HAP-1 (cell line): Measurements from ENCODE around the gene CERS2.

Experiments
- DNase-seq, 2 experiments: peaks; one replicate each; pipeline ENCODE4 v3.0.0-alpha.2; 2016 to 2020; ENCODE audit warnings: low spot score in 2 of 2
- H3K27me3 ChIP-seq: fragments of 250-450 bp; sonication (Bioruptor Pico); 2 replicates; pipeline ENCODE4 v1.5.1; 2020; ENCODE audit warnings: low read depth, mild to moderate bottlenecking, moderate library complexity
- H3K36me3 ChIP-seq: fragments of 250-450 bp; sonication (Bioruptor Pico); replicated peaks from 2 replicates; pipeline ENCODE4 v1.5.1; 2020; ENCODE audit warnings: mild to moderate bottlenecking
- H3K4me1 ChIP-seq: fragments of 250-450 bp; sonication (Bioruptor Pico); 2 replicates; pipeline ENCODE4 v1.5.1; 2020; ENCODE audit warnings: mild to moderate bottlenecking
- H3K4me3 ChIP-seq: fragments of 250-450 bp; sonication (Bioruptor Pico); 2 replicates; pipeline ENCODE4 v1.5.1; 2020; ENCODE audit warnings: mild to moderate bottlenecking, moderate library complexity
- H3K9me3 ChIP-seq: fragments of 250-450 bp; sonication (Bioruptor Pico); 2 replicates; pipeline ENCODE4 v1.5.1; 2020; ENCODE audit warnings: mild to moderate bottlenecking, moderate library complexity
- in situ Hi-C: fragments of 300-500 bp; cut with MboI; formaldehyde crosslinking; loops from 3 replicates; pipeline ENCODE4 v1.14.3; 2020; ENCODE audit warnings: low sequenced_read_pairs, inconsistent platforms, mixed read lengths

The CERS2 gene

DNA sequence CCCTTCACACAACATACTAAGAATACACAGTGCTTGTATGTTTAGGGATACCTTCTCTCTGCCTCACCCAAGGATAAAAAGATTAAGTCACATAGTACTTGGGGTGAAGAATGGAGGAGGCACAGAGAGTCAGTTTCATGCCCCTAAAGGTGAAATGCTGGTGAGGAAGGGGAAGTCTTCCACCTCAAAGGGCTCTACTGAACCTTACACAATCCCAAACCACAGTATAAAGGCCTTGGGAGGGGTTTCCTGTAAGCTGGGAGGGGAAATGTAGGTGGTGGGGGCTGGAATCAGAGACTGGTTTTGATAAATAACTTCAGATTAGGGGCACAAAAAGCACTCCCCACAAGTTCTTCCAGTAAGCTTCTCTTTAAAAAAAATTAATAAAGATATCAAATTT, 28.5 kb upstream of the CERS2 start:
- in situ Hi-C loops, result no loop called here
- DNase-seq, result no peak
- H3K9me3 ChIP-seq, result no peaks in the 10 kb centered on the region

DNA sequence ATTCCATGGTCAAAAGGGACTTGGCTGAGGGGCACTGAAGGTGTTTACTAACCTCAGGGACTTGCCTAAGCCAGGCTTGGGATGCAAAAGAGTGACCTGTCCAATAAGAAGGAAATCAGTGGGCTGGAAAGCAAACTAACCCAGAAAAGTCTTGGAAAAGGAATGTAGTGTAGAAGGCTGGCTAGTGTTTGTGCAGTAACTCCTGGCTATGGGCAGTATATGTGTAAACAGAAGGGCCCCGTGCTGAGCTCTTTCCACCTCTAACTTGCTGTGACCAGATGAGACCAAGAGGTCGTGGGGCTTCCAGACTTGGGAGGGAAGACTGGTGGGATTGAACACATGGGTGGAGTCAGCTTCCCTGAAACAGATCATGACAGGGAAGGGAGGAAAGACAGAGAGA, 28.0 kb upstream of the CERS2 start:
- no peak overlapping the region for H3K4me3 ChIP-seq
- DNase-seq, result no peak
- H3K27me3 ChIP-seq, result no peaks in the 10 kb centered on the region
- H3K36me3 ChIP-seq, result peaks cover 3% of the 10 kb centered on the region
- H3K9me3 ChIP-seq, result no peaks in the 10 kb centered on the region
- in situ Hi-C loops, result no loop called here
- peaks cover 12% of the 10 kb centered on the region for H3K4me1 ChIP-seq

More for the DNA sequence above, 28.5 kb upstream of the CERS2 start:
- Histone ChIP-seq H3K4me1 (peaks cover 16% of the 10 kb centered on the region), H3K4me3 (no peak overlapping the region), H3K36me3 (no peaks in the 10 kb centered on the region; the same call in 1 of the 2 replicates), H3K27me3 (no peaks in the 10 kb centered on the region)

DNA sequence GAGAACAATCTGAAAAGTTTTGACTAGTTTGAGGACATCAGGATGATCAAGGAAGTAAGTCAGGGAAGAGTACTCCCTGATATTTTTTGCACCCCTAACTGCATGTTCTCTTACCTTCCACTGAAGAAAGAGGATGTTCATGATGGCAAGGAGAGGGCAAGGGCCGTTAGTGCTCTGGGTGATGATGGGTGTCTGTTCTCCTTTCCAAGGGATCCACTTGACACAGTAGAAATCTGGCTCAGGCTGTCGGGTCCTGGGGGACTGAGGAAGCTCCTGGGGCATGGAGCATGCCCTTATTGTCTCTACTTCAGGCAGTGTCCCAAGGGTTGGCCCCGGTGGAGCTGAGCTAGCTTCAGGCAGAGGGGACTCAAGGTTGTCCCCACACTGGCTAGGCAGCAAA, 27.4 kb upstream of the CERS2 start:
- Histone ChIP-seq H3K27me3 (no peaks in the 10 kb centered on the region), H3K4me3 (no peak overlapping the region), H3K9me3 (no peaks in the 10 kb centered on the region), H3K36me3 (peaks cover 7% of the 10 kb centered on the region), H3K4me1 (peaks cover 7% of the 10 kb centered on the region)
- no peak for DNase-seq
- in situ Hi-C loops, result no loop called here

DNA sequence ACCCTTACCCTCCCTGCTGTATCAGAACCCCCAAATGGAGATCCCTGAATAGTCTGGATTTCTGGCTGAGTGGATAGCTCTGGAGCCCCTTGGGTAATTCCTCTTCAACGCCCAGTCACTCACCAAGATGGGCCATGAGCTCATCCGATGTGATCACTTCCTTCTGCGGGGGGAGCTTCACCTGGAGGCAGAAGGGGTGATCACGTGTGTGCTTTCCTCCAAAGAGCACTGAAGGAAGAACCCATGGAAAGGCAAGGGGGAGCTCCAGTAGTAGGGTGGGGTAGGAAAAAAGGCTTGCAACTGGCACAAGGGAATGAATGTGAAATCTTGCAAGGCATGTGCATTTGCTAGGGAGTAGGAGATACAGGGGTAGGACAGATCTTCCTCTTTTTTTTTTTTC, 27.0 kb upstream of the CERS2 start:
- Histone ChIP-seq H3K9me3 (no peaks in the 10 kb centered on the region), H3K4me1 (peaks cover 4% of the 10 kb centered on the region), H3K4me3 (no peak overlapping the region), H3K36me3 (peaks cover 7% of the 10 kb centered on the region), H3K27me3 (no peaks in the 10 kb centered on the region)
- no peak for DNase-seq
- in situ Hi-C loops, result no loop called here

DNA sequence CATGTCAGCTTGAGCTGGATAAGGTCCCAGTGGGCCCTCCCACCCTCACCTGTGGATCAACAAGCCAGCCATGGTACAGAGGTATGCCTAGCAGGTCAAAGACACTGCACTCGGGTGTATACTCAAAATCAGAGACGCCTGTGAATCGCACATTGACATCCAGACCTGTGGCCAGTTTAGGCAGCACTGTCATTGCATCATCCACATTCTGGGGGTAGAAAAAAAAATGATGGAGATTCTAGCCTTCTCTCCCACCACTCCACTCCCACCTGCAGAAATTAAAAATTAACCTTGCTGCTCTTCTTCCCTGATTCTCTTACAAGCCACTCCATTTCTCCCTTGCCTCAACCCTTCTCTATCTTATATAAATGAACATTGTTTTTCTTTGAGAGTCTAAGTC, 25.8 kb upstream of the CERS2 start:
- Histone ChIP-seq H3K27me3 (no peaks in the 10 kb centered on the region), H3K9me3 (no peaks in the 10 kb centered on the region), H3K4me3 (no peak overlapping the region), H3K36me3 (peaks cover 7% of the 10 kb centered on the region), H3K4me1 (peaks cover 2% of the 10 kb centered on the region; the same call in 1 of the 2 replicates)
- in situ Hi-C loops, result no loop called here
- DNase-seq, result no peak

DNA sequence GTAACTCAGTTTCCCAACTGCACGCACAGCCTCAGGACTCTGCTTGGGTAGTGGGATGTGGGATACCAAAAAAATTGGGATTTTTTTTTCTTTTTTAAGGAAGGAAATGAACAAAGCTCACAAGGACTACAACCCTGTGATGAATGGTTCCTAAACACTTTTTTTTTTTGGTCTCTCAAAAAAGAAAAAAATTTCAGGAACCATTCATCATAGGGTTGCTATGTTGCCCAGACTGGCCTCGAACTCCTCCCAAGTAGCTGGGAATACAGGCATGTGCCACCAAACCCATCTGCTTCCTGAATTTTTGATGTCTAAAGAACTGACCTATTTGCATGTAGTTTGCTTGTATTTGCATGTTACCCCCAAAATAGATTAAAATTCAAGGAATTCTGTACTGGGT, 25.3 kb upstream of the CERS2 start:
- Histone ChIP-seq H3K4me3 (no peak overlapping the region), H3K9me3 (no peaks in the 10 kb centered on the region), H3K36me3 (peaks cover 7% of the 10 kb centered on the region), H3K27me3 (no peaks in the 10 kb centered on the region), H3K4me1 (peaks cover 2% of the 10 kb centered on the region; the same call in 1 of the 2 replicates)
- in situ Hi-C loops, result no loop called here
- no peak for DNase-seq

DNA sequence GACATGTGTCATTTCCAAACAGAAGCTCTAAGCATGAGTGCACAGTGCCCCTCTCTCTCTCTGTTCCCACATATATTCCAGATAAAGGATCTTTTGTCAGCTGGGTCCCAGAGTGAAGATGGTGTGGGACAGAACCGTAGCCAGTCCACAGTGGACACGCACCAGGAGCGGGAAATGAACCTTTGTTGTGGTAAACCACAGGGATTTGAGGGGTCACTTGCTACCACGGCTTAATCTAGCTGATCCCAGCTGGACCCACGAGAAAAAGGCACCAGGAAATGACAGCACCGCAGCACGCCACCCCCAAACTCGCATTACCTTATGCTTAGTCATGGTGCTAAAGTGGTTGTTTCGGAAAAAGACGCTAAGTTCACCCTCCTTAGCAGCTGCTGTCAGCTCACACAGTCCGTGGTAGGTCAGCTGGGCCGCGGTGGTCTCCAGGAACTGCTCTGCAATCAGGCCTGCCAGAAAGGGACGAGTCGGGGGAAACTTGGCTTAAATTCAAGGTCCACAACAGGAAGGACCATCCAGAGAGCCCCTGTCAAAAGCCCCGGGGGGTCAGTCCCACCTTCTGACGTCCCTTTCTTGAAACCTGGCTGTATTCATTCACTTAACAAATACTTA, 24.5 kb upstream of the CERS2 start:
- no peak for DNase-seq
- Histone ChIP-seq H3K27me3 (no peaks in the 10 kb centered on the region), H3K36me3 (peaks cover 7% of the 10 kb centered on the region), H3K4me1 (peaks cover 2% of the 10 kb centered on the region; the same call in 1 of the 2 replicates), H3K9me3 (no peaks in the 10 kb centered on the region), H3K4me3 (no peak overlapping the region)
- in situ Hi-C loops, result no loop called here

DNA sequence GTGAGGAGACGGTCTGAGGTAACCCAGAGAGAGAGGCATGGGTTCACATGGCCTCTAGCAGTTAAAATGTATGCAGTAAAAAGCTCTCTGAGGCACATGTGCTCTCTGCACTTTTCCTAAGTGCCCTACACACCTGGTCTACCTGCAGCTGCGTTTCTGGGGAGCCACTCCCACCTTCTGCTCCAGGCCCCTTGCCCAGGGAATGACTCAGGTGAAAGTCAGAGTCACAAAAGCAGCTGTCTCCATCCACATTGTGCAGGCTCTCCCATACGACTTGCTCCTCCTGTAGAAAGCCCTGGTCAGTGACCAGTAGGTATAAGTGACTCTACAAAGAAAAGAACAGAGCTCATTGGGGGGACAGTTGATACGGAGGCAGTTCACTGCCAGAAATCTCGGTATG, 23.3 kb upstream of the CERS2 start:
- H3K27me3 ChIP-seq, result no peaks in the 10 kb centered on the region
- in situ Hi-C loops, result no loop called here
- no peaks in the 10 kb centered on the region for H3K4me1 ChIP-seq

DNA sequence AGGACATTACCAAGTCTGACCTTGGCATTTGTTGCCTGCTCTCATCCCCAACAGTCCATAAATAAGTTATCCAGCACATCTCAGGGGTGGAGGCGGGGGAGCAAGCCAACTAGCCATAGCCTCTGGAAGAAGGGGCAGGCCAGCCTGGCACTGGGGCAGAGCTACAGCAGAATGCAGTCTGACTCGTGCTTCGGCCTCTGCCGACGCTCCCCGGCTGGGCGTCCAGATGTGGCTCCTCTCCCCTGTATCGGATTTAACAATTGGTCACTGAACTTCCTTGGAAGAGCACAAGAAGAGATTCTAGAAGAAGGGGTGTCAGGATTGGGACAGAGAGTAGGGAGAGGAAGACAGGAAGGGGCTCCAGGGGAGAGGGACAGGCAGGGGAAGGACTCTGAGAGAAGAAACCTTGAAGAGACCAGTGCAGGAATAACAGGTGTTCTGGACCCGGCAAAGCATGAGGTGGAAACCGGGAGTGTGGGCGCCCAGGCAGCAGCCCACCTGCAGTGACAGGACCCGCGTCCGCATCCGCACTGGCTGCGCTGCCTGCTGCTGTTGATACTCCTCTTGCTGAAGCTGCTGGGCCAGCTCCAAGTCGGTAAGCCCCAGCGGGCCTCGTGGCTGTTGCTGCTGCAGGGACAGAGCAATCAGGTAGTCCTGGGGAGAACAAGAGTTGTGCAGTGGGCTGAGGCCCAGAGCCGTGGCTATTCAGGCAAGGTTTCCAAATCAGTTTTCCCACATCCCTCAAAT, 22.7 kb upstream of the CERS2 start:
- Histone ChIP-seq H3K4me3 (no peak overlapping the region), H3K9me3 (no peaks in the 10 kb centered on the region)

More for the DNA sequence above, 23.3 kb upstream of the CERS2 start:
- DNase-seq, result no peak
- Histone ChIP-seq H3K4me3 (no peak overlapping the region), H3K36me3 (peaks cover 7% of the 10 kb centered on the region), H3K9me3 (no peaks in the 10 kb centered on the region)

DNA sequence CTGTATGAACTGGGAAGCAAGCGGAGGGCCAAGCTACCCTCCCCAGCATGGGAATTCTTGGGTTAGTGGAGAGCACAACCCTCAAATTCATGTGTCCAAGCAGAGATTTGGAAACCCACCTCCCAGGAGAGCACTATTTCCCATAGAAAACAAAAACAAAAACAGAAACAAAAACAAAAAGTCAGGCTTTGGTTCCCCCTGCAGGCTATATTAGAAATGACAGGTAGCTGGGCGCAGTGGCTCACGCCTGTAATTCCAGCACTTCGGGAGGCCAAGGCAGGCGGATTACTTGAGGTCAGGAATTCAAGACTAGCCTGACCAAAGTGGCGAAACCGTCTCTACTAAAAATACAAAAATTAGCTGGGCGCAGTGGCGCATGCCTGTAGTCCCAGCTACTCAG, 21.3 kb upstream of the CERS2 start:
- no peak overlapping the region for H3K4me3 ChIP-seq
- H3K36me3 ChIP-seq, result peaks cover 7% of the 10 kb centered on the region; the same call in 1 of the 2 replicates
- DNase-seq, result peak in 1 of 2 experiments; percentile 55
- no peaks in the 10 kb centered on the region for H3K4me1 ChIP-seq
- H3K9me3 ChIP-seq, result no peaks in the 10 kb centered on the region
- in situ Hi-C loops, result no loop called here
- no peaks in the 10 kb centered on the region for H3K27me3 ChIP-seq

More for the DNA sequence above, 22.7 kb upstream of the CERS2 start:
- Histone ChIP-seq H3K36me3 (peaks cover 7% of the 10 kb centered on the region), H3K27me3 (no peaks in the 10 kb centered on the region), H3K4me1 (no peaks in the 10 kb centered on the region)
- no peak for DNase-seq
- in situ Hi-C loops, result no loop called here

DNA sequence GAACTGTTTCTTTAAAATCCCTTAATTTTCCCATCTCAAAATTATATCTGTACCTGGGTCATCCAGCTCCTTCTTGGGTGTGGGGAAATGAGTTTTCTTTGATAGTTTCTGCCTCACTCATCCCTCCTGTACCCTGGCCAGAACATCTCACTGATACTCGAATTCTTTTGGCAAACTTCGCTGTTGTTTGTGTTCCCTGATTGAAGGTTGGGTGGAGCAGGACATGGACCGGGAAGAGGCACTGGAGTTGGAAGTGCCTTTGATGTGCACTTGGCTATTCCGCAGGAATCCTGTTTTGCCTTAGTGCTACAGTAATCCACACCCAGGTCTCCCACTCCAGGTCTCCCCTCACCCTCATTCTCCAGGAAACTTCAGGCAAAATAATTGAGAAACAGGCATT, 20.8 kb upstream of the CERS2 start:
- Histone ChIP-seq H3K9me3 (no peaks in the 10 kb centered on the region), H3K4me3 (no peak overlapping the region), H3K4me1 (no peaks in the 10 kb centered on the region), H3K27me3 (no peaks in the 10 kb centered on the region), H3K36me3 (peaks cover 7% of the 10 kb centered on the region; the same call in 1 of the 2 replicates)
- no peak for DNase-seq
- in situ Hi-C loops, result no loop called here

DNA sequence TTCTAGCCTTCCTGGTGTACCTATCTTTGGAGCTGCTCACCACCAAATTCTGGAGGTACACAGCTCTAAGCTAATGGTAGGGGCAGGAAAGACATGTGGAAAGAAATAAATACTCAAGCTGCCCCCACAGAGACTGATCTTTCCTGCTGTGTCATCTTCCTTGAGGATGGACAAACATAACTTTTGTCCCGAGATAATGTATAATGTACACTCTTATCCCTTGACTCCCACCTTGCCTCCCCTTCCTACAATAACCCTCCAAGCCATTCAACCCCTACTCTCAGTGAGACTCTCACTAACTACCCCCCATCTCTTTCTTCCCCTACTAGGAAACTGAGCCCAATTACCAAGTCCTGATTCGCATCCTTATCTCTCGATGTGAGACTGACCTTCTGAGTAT, 19.6 kb upstream of the CERS2 start:
- in situ Hi-C loops, result no loop called here
- Histone ChIP-seq H3K27me3 (no peaks in the 10 kb centered on the region), H3K4me3 (no peak overlapping the region), H3K4me1 (no peaks in the 10 kb centered on the region), H3K36me3 (peaks cover 7% of the 10 kb centered on the region; the same call in 1 of the 2 replicates), H3K9me3 (no peaks in the 10 kb centered on the region)
- no peak for DNase-seq

DNA sequence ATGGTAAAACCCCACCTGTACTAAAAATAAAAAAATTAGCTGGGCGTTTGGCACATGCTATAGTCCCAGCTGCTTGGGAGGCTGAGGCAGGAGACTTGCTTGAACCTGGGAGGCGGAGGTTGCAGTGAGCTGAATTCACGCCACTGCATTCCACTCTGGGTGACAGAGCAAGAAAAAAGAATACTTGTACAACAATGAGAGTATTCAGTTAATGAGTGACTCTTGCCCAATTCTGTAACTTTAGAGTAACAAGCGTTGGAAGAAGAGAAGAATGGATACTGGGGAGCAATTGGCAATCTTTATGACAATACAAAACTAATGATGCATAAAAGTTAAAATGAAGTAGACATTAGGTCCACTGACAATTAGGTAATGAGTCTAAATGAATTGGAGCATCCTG, 18.0 kb upstream of the CERS2 start:
- Histone ChIP-seq H3K9me3 (no peaks in the 10 kb centered on the region), H3K36me3 (peaks cover 4% of the 10 kb centered on the region; the same call in 1 of the 2 replicates), H3K27me3 (no peaks in the 10 kb centered on the region), H3K4me1 (no peaks in the 10 kb centered on the region), H3K4me3 (no peak overlapping the region)
- no peak for DNase-seq
- in situ Hi-C loops, result no loop called here

DNA sequence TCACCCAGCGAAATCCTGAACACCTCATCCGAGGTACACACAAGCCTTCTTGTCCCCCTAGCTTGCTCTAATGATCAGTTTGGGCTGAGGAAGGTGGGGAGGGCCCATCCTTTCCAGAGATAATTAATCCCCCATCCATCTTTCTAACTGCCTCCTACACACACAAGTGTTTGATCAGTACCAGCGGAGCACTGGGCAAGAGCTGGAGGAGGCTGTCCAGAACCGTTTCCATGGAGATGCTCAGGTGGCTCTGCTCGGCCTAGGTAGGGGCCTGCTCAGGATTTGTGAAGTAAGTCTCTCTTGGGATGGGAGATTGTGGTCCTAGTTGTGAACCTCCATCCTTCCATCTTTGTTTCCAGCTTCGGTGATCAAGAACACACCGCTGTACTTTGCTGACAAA, 13.3 kb upstream of the CERS2 start:
- H3K9me3 ChIP-seq, result no peaks in the 10 kb centered on the region
- no peak for DNase-seq
- no peaks in the 10 kb centered on the region for H3K4me1 ChIP-seq
- in situ Hi-C loops, result no loop called here
- H3K4me3 ChIP-seq, result no peak overlapping the region
- no peaks in the 10 kb centered on the region for H3K27me3 ChIP-seq
- H3K36me3 ChIP-seq, result no peaks in the 10 kb centered on the region
